ENCODE measurements around the gene BPIFB1. TPM values are rescaled to one million over a fixed set of nuclear protein-coding genes. Genes with fewer than 3 reads are reported as not detected.

Gene BPIFB1
- total RNA-seq, 1 experiment from 2014 or later: not detected

- no peak for TF ChIP-seq CTCF (IDR thresholded peaks at IDR 0.05; ENCODE audit: unreplicated experiment)
- no peak overlapping the region for H3K4me3 Mint-ChIP-seq (ENCODE audit: unreplicated experiment)
- H3K9me3 Mint-ChIP-seq (ENCODE audit: unreplicated experiment): no peaks in the 10 kb centered on the region
- H3K27ac Mint-ChIP-seq (ENCODE audit: low read depth, unreplicated experiment): no peak overlapping the region
- POLR2A ChIA-PET: no interaction called here
- H3K36me3 Mint-ChIP-seq (ENCODE audit: insufficient read depth, unreplicated experiment): no peaks in the 10 kb centered on the region
- CTCF ChIA-PET: no interaction called here
- no TSS peak for BruUV-seq (replicated peaks)
- intact Hi-C loops (cut with micrococcal nuclease): no loop called here
- no peak for DNase-seq (ENCODE audit: unreplicated experiment)
- H3K27me3 Mint-ChIP-seq (ENCODE audit: insufficient read depth, unreplicated experiment): peaks cover 26% of the 10 kb centered on the region
- no peaks in the 10 kb centered on the region for H3K4me1 Mint-ChIP-seq (ENCODE audit: insufficient read depth, unreplicated experiment)
Observed at GRCh38 chr20:33306228-33306627, 23.2 kb downstream of the BPIFB1 start.

GRCh38 chr20:33306807-33307206, 23.8 kb downstream of the BPIFB1 start:
- no TSS peak for BruUV-seq (replicated peaks)
- H3K4me3 Mint-ChIP-seq (ENCODE audit: unreplicated experiment): no peak overlapping the region
- ChIA-PET CTCF (no interaction called here), POLR2A (no interaction called here)
- no peak for TF ChIP-seq CTCF (IDR thresholded peaks at IDR 0.05; ENCODE audit: unreplicated experiment)
- no peaks in the 10 kb centered on the region for H3K36me3 Mint-ChIP-seq (ENCODE audit: insufficient read depth, unreplicated experiment)
- H3K27ac Mint-ChIP-seq (ENCODE audit: low read depth, unreplicated experiment): no peak overlapping the region
- H3K9me3 Mint-ChIP-seq (ENCODE audit: unreplicated experiment): no peaks in the 10 kb centered on the region
- H3K27me3 Mint-ChIP-seq (ENCODE audit: insufficient read depth, unreplicated experiment): peaks cover 20% of the 10 kb centered on the region
- no peak for DNase-seq (ENCODE audit: unreplicated experiment)
- intact Hi-C loops (cut with micrococcal nuclease): no loop called here
- H3K4me1 Mint-ChIP-seq (ENCODE audit: insufficient read depth, unreplicated experiment): no peaks in the 10 kb centered on the region

DNA sequence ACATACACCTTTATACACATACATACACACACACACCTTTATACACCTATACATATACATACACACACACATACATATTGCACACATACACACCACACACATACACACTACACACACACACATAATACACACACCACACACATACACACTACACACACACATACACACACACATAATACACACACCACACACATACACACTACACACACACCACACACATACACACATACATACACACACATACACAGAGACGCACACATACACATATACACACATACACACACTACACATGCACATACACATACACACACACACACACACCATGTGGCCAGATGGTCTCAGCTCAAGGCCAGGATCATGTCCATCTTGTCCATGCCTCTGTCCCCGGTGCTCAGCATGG, 25.7 kb downstream of the BPIFB1 start:
- no peaks in the 10 kb centered on the region for H3K9me3 Mint-ChIP-seq (ENCODE audit: unreplicated experiment)
- no peak for TF ChIP-seq CTCF (IDR thresholded peaks at IDR 0.05; ENCODE audit: unreplicated experiment)
- no peaks in the 10 kb centered on the region for H3K4me1 Mint-ChIP-seq (ENCODE audit: insufficient read depth, unreplicated experiment)
- no TSS peak for BruUV-seq (replicated peaks)
- no peak overlapping the region for H3K4me3 Mint-ChIP-seq (ENCODE audit: unreplicated experiment)
- intact Hi-C loops (cut with micrococcal nuclease): no loop called here
- H3K27ac Mint-ChIP-seq (ENCODE audit: low read depth, unreplicated experiment): no peak overlapping the region
- H3K36me3 Mint-ChIP-seq (ENCODE audit: insufficient read depth, unreplicated experiment): no peaks in the 10 kb centered on the region
- ChIA-PET POLR2A (no interaction called here), CTCF (interaction anchor here (0.5 kb wide), 1 partner anchor 22 kb away, joined by 3 read pairs; no protein-coding TSS in a partner anchor)
- no peak for DNase-seq (ENCODE audit: unreplicated experiment)
- H3K27me3 Mint-ChIP-seq (ENCODE audit: insufficient read depth, unreplicated experiment): peaks cover 1% of the 10 kb centered on the region

DNA sequence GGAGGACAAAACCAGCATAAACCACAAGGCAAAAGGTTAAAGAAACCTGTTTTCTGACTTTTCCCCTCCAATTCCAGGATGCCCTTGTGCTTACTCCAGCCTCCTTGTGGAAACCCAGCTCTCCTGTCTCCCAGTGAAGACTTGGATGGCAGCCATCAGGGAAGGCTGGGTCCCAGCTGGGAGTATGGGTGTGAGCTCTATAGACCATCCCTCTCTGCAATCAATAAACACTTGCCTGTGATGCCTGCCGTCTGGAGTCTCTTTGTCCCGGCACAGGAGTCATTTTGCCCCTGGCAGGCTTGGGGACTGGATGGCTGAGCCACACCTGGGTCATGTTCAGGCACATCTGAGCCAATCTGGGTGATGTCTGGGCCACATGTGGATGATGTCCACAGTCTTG, 26.6 kb downstream of the BPIFB1 start:
- Mint-ChIP-seq H3K36me3 (ENCODE audit: insufficient read depth, unreplicated experiment) (no peaks in the 10 kb centered on the region), H3K4me3 (ENCODE audit: unreplicated experiment) (no peak overlapping the region), H3K27me3 (ENCODE audit: insufficient read depth, unreplicated experiment) (no peaks in the 10 kb centered on the region), H3K4me1 (ENCODE audit: insufficient read depth, unreplicated experiment) (no peaks in the 10 kb centered on the region), H3K27ac (ENCODE audit: low read depth, unreplicated experiment) (no peak overlapping the region), H3K9me3 (ENCODE audit: unreplicated experiment) (no peaks in the 10 kb centered on the region)
- DNase-seq (ENCODE audit: unreplicated experiment): no peak
- CTCF ChIA-PET: interaction anchor here (1.4 to 1.8 kb wide), 2 partner anchors 10 to 18 kb away, joined by 4 to 12 read pairs; no protein-coding TSS in a partner anchor
- TF ChIP-seq CTCF (IDR thresholded peaks at IDR 0.05; ENCODE audit: unreplicated experiment): no peak
- BruUV-seq (replicated peaks): no TSS peak
- POLR2A ChIA-PET: no interaction called here
- intact Hi-C loops (cut with micrococcal nuclease): no loop called here
